GM10248 (cell line): ENCODE results near the gene LRRC25.

ENCODE experiments used
- CTCF ChIA-PET: fragments of 300-600 bp; sonication (Branson Sonifier 250); formaldehyde crosslinking; extraction: SDS; loops from one replicate; lab custom pipeline; 2021; ENCODE audit warnings: antibody characterized with exemption; lab: Yijun Ruan, JAX
- POLR2A ChIA-PET: fragments of 350-650 bp; sonication (Branson Sonifier 250); formaldehyde crosslinking; extraction: SDS; loops from one replicate; lab custom pipeline; 2020; ENCODE audit warnings: antibody characterized with exemption; lab: Yijun Ruan, JAX
- DNase-seq: peaks from one replicate; pipeline ENCODE4 v3.0.0; 2012; ENCODE audit errors: extremely low spot score
- CTCF ChIP-seq: IDR thresholded peaks from 2 replicates; pipeline ENCODE4 v1.5.1; 2012; ENCODE audit warnings: mild to moderate bottlenecking, low read depth; ENCODE audit errors: extremely low read depth, missing control alignments, control extremely low read depth

The LRRC25 gene

GRCh38 chr19:18418029-18418482, 20.6 kb upstream of the LRRC25 start:
- DNase-seq, result no peak
- TF ChIP-seq CTCF, result no peak
- CTCF ChIA-PET, result interaction anchor here (1.4 to 16.0 kb wide), 7 partner anchors 11 to 138 kb away, joined by 5 to 380 read pairs (median 12); partner anchors contain the start of genes GDF15, JUND, LRRC25 and LSM4
- POLR2A ChIA-PET, result interaction anchor here (1.7 kb wide), 1 partner anchor 138 kb away, joined by 7 read pairs; no protein-coding TSS in a partner anchor

- ChIA-PET CTCF (interaction anchor here (0.8 to 16.0 kb wide), 9 partner anchors 8 to 226 kb away, joined by 3 to 380 read pairs (median 12); partner anchors contain the start of genes GDF15, JUND, LRRC25 and LSM4), POLR2A (interaction anchor here (1.0 to 2.2 kb wide), 4 partner anchors 11 to 138 kb away, joined by 3 to 19 read pairs (median 6); partner anchors contain the start of genes GDF15 and JUND)
- peak; percentile 72 for DNase-seq
These were observed 20.0 kb upstream of the LRRC25 start for GRCh38 chr19:18417250-18418028.

GRCh38 chr19:18416778-18417249, 19.4 kb upstream of the LRRC25 start:
- peak; percentile 79 for DNase-seq
- ChIA-PET POLR2A (interaction anchor here (1.0 to 2.2 kb wide), 4 partner anchors 12 to 137 kb away, joined by 3 to 19 read pairs (median 6); partner anchors contain the start of genes GDF15 and JUND), CTCF (interaction anchor here (0.8 to 16.0 kb wide), 7 partner anchors 9 to 225 kb away, joined by 3 to 380 read pairs (median 8); partner anchors contain the start of genes GDF15, JUND, LRRC25 and LSM4)
- no peak for TF ChIP-seq CTCF

More at GRCh38 chr19:18417250-18418028, 20.0 kb upstream of the LRRC25 start:
- no peak for TF ChIP-seq CTCF

GRCh38 chr19:18415178-18415867, 17.9 kb upstream of the LRRC25 start:
- no peak for TF ChIP-seq CTCF
- ChIA-PET CTCF (interaction anchor here (0.7 to 16.0 kb wide), 9 partner anchors 9 to 207 kb away, joined by 3 to 380 read pairs (median 7); partner anchors contain the start of genes GDF15, JUND, LRRC25 and LSM4), POLR2A (interaction anchor here (0.7 to 5.6 kb wide), 3 partner anchors 22 to 135 kb away, joined by 3 to 43 read pairs (median 19); partner anchors contain the start of gene JUND)
- DNase-seq, result no peak

GRCh38 chr19:18414504-18415177, 17.2 kb upstream of the LRRC25 start:
- TF ChIP-seq CTCF, result no peak
- ChIA-PET CTCF (interaction anchor here (0.7 to 16.0 kb wide), 9 partner anchors 9 to 206 kb away, joined by 3 to 380 read pairs (median 7); partner anchors contain the start of genes GDF15, JUND, LRRC25 and LSM4), POLR2A (interaction anchor here (0.5 to 5.6 kb wide), 3 partner anchors 23 to 135 kb away, joined by 3 to 43 read pairs (median 4); partner anchors contain the start of gene JUND)
- DNase-seq, result no peak
